Lower leg skin (tissue), 4 donors: ENCODE results near the gene CPT1A. TPM values are rescaled to one million over a fixed set of nuclear protein-coding genes. Genes with fewer than 3 reads are reported as not detected.

Experiments
- DNase-seq, 2 donors: peaks; one replicate each; pipeline ENCODE4 v3.0.0-alpha.2; 2019; ENCODE audit warnings: low spot score in 2 of 2
- H3K4me3 ChIP-seq: fragments of 200-600 bp; sonication (generic); 2 replicates; pipeline ENCODE4 v1.5.1; 2017; ENCODE audit warnings: mild to moderate bottlenecking, low read depth; ENCODE audit not compliant: poor library complexity, severe bottlenecking
- CTCF ChIP-seq, 3 donors: fragments of 450-650 bp; IDR thresholded peaks; one replicate each; pipeline ENCODE4 v1.5.1; 2016; ENCODE audit warnings: antibody characterized with exemption in 3 of 3, mild to moderate bottlenecking in 3 of 3, moderate library complexity in 2 of 3
- POLR2A ChIP-seq, 2 donors: fragments of 450-650 bp; IDR thresholded peaks; one replicate each; pipeline ENCODE4 v1.6.1; 2016 to 2017; ENCODE audit warnings: antibody characterized with exemption in 2 of 2, mild to moderate bottlenecking in 1 of 2, moderate library complexity in 1 of 2
- WGBS, 2 donors: methylation state at CpG; one replicate each; pipeline ENCODE4 v1.1.5; 2018; 5-methylcytosine and 5-hydroxymethylcytosine counted together
- intact Hi-C: fragments of 100-400 bp; cut with DNase I; formaldehyde crosslinking; loops from one replicate; pipeline ENCODE4 v1.15.0; 2023; ENCODE audit warnings: low total_unique reads
- total RNA-seq, 4 donors: library from RNA; depleted of rRNA; stranded (reverse); fragments of >200 nt; gene quantifications; one replicate each; pipeline ENCODE4 v1.1.0, GENCODE V29; 2016

CPT1A gene
- total RNA-seq, 4 donors from 2014 or later: 23.4 to 95.8 (median 46.0) TPM

GRCh38 chr11:68721075-68721474, 120.6 kb downstream of the CPT1A start:
- intact Hi-C loops: no loop called here
- TF ChIP-seq POLR2A (IDR thresholded peaks at IDR 0.05): no peak
- no peak for TF ChIP-seq CTCF (IDR thresholded peaks at IDR 0.05)
- WGBS, 2 donors: 87 to 89% methylated on average over 2 of the region's 2 CpGs

GRCh38 chr11:68715456-68716122, 126.1 kb downstream of the CPT1A start:
- intact Hi-C loops: no loop called here
- DNase-seq: no peak
- no peak overlapping the region for H3K4me3 ChIP-seq
- TF ChIP-seq CTCF (IDR thresholded peaks at IDR 0.05) (no peak), POLR2A (IDR thresholded peaks at IDR 0.05) (no peak)
- 90 to 91% methylated on average over 11 of the region's 11 CpGs for WGBS, 2 donors

More at GRCh38 chr11:68721075-68721474, 120.6 kb downstream of the CPT1A start:
- no peak for DNase-seq
- no peak overlapping the region for H3K4me3 ChIP-seq

- WGBS, 2 donors: 79 to 82% methylated on average over 23 of the region's 23 CpGs
- TF ChIP-seq CTCF (IDR thresholded peaks at IDR 0.05) (no peak), POLR2A (IDR thresholded peaks at IDR 0.05) (no peak)
- intact Hi-C loops: no loop called here
- DNase-seq: no peak
- H3K4me3 ChIP-seq: no peak overlapping the region
Observed at GRCh38 chr11:68714060-68714856, 127.5 kb downstream of the CPT1A start.

GRCh38 chr11:68711114-68711513, 130.6 kb downstream of the CPT1A start:
- no peak for DNase-seq
- H3K4me3 ChIP-seq: no peak overlapping the region
- intact Hi-C loops: no loop called here
- no peak for TF ChIP-seq CTCF (IDR thresholded peaks at IDR 0.05)
- no peak for TF ChIP-seq POLR2A (IDR thresholded peaks at IDR 0.05)
- WGBS, 2 donors: 93 to 94% methylated on average over 8 of the region's 8 CpGs

- TF ChIP-seq CTCF (IDR thresholded peaks at IDR 0.05) (no peak), POLR2A (IDR thresholded peaks at IDR 0.05) (no peak)
- WGBS, 2 donors: 68 to 82% methylated on average over 11 of the region's 11 CpGs
- no peak for DNase-seq
- intact Hi-C loops: no loop called here
- no peak overlapping the region for H3K4me3 ChIP-seq
Observed at GRCh38 chr11:68710409-68710808, 131.3 kb downstream of the CPT1A start.
